GM18951 (cell line): ENCODE data around the gene GPR137B.

ENCODE experiments used
- POLR2A ChIP-seq: IDR thresholded peaks from 4 replicates; pipeline ENCODE4 v1.6.1; 2011; ENCODE audit warnings: mild to moderate bottlenecking; ENCODE audit not compliant: insufficient read length, insufficient read depth; ENCODE audit errors: extremely low read depth
- in situ Hi-C: fragments of 300-500 bp; cut with MboI; formaldehyde crosslinking; loops from one replicate; pipeline ENCODE4 v1.12.0; 2022; ENCODE audit warnings: low sequenced_read_pairs, mixed read lengths, inconsistent platforms; ENCODE audit not compliant: unreplicated experiment

Gene GPR137B

DNA sequence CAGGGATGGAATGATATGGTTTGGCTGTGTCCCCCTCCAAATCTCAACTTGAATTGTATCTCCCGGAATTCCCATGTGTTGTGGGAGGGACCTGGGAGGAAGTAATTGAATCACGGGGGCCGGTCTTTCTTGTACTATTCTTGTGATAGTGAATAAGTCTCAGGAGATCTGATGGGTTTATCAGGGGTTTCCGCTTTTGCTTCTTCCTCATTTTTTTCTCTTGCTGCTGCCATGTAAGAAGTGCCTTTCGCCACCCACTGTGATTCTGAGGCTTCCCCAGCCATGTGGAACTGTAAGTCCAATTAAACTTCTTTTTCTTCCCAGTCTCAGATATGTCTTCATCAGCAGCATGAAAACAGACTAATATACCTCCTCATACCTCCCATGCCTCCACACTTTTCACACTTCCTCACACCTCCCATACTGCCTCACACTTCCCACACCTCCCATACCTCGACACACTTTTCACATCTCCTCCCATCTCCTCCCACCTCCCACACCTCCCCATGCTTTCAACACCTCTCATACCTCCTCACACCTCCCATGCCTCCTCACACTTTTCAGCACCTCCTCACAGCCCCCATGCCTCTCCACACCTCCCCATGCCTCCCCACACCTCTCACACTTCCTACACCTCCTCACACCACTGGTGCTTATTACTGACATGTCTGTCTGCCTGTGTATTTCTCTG lies 21.3 kb downstream of the GPR137B start:
- TF ChIP-seq POLR2A: no peak
- in situ Hi-C loops: no loop called here

GRCh38 chr1:236164273-236164672 lies 21.9 kb downstream of the GPR137B start:
- no peak for TF ChIP-seq POLR2A
- in situ Hi-C loops: no loop called here

GRCh38 chr1:236165238-236165981 lies 23.1 kb downstream of the GPR137B start:
- in situ Hi-C loops: no loop called here
- no peak for TF ChIP-seq POLR2A

DNA sequence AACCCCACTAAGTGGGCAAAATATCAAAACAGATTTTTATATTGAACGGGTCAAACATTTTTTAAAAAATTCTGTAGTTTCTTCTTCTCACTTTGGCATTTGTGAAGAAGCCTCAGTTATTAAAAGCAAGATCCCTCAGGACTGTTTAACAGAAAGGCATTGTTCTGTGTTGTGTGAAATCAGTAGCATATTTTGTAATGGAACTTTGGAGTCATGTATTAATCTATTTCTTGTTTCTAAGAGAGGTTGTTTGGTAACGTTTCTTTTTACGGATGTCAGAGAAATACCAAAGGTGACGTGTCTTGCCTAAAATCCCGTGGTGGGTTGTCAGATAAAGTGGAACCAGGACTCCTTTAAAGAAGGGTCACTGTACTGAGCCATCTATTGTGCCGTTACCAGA lies 23.7 kb downstream of the GPR137B start:
- in situ Hi-C loops: no loop called here
- no peak for TF ChIP-seq POLR2A

- in situ Hi-C loops: no loop called here
- TF ChIP-seq POLR2A: no peak
Observed at GRCh38 chr1:236167154-236167553, 24.8 kb downstream of the GPR137B start.

GRCh38 chr1:236167578-236167977 lies 25.2 kb downstream of the GPR137B start:
- TF ChIP-seq POLR2A: no peak
- in situ Hi-C loops: no loop called here

- TF ChIP-seq POLR2A: no peak
- in situ Hi-C loops: no loop called here
Observed at GRCh38 chr1:236168716-236169429, 26.5 kb downstream of the GPR137B start.

GRCh38 chr1:236172041-236172579 lies 29.8 kb downstream of the GPR137B start:
- in situ Hi-C loops: no loop called here
- no peak for TF ChIP-seq POLR2A

- in situ Hi-C loops: no loop called here
- TF ChIP-seq POLR2A: no peak
Observed at GRCh38 chr1:236173174-236173767, 30.9 kb downstream of the GPR137B start.

DNA sequence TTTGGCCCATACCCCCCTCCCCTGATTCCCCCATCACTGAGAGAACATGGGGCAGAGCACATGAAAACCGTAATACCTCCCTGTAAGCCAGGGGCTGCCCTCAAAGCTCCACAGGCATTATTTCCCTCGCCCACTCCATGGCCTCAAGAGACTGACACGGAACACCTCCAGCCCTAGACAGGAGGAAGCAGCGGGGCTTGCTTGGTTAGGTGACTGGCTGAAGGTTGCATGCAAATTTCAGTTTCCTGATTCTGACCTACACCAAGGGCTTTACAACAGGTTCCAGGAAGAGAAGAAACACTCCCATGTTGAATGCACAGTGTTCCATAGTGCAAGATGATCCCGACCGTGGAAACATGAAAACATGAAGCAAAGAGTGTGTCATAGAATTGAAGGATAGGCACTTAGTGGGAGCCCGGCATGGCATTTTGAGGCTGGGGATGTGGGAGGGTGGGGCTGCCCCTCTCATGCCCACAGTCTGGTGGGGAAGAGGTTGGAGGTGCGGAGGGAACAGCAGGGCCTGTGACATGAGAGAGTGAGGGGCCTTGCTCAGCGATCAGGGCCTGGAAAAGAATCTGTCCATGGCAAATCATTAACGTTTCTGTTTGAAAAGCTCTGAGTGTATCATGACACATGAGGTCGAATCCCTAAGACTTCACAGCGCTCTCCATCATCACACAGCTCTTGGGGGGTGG lies 33.5 kb downstream of the GPR137B start:
- in situ Hi-C loops: no loop called here

DNA sequence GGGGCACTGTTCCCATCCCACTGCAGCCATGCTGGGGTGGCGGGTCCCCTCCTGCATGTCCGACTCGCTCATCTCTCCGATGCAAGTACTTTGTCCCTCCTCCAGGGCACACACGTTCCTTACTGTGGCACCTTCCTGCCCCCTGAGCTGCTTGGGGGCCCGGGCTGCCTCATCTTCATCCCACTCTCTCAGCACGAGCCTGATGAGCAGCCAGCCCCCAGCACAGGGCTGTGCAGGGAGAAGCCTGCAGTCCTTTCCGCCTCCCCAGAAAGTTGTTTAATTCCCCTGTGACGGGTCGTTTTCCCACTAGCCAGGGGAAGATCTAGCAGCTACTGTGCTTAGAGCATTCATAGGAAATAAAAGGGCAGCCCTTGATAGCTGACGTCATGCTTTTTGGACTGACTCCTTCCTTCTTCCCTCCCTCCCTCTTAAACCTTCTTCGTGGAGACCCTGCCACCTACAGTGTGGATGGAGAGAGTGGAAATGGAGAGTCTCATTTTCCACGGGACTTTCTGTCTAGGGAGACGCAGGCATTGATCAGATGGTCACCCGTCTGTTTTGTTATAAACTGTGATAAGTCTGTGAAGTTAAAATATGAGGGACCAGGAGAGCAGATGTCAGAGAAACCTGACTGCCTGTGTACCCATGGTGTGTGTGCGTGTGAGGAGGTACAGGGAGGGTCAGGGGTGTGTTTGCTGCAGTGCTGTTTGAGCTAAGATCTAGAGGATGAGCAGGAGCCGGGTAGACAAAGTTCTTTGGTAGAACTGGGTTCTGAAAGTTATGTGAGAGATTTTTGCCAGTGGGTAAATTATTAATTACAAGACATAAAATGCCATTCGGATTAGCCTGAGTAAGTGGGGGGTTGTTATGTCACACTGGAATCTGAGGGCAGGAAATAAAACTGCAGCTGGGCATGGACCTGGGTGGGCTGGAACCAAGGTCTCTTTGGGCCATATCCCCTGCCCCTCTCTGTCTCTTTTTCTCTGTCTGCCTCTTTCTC lies 34.3 kb downstream of the GPR137B start:
- in situ Hi-C loops: no loop called here
- TF ChIP-seq POLR2A: no peak

More for the DNA sequence above, 33.5 kb downstream of the GPR137B start:
- TF ChIP-seq POLR2A: no peak
